WTC11 (cell line): ENCODE measurements around the gene MLC1.

Experiments used
- EMX1 ChIP-seq: fragments of 250-450 bp; sonication (Bioruptor Pico); IDR thresholded peaks from 2 replicates; pipeline ENCODE4 v1.8.0; 2021; ENCODE audit warnings: mild to moderate bottlenecking
- ESRRA ChIP-seq: sonication (generic); formaldehyde crosslinking; IDR thresholded peaks from 2 replicates; pipeline ENCODE4 v1.8.1; 2022; ENCODE audit warnings: mild to moderate bottlenecking, missing genetic modification reagents, borderline replicate concordance
- IRF2 ChIP-seq: sonication (generic); formaldehyde crosslinking; IDR thresholded peaks from 2 replicates; pipeline ENCODE4 v1.8.0; 2022; ENCODE audit warnings: low read depth, missing genetic modification reagents, borderline replicate concordance
- TF ChIP-seq, protein P1 (sequence below): fragments of 200-600 bp; IDR thresholded peaks from 2 replicates; pipeline ENCODE4 v1.8.0; 2022; ENCODE audit warnings: antibody characterized with exemption
- TF ChIP-seq, protein P2 (sequence below): sonication (generic); formaldehyde crosslinking; IDR thresholded peaks from 2 replicates; pipeline ENCODE4 v1.8.1; 2023; ENCODE audit warnings: mild to moderate bottlenecking, missing genetic modification reagents, moderate library complexity
- TF ChIP-seq, protein P3 (sequence below): sonication (generic); formaldehyde crosslinking; IDR thresholded peaks from 2 replicates; pipeline ENCODE4 v1.8.0; 2022; ENCODE audit warnings: mild to moderate bottlenecking, missing genetic modification reagents
- TF ChIP-seq, protein P4 (sequence below): fragments of 250-450 bp; sonication (Bioruptor Pico); IDR thresholded peaks from 2 replicates; pipeline ENCODE4 v1.9.0; 2021; ENCODE audit warnings: mild to moderate bottlenecking, borderline replicate concordance

DNA sequence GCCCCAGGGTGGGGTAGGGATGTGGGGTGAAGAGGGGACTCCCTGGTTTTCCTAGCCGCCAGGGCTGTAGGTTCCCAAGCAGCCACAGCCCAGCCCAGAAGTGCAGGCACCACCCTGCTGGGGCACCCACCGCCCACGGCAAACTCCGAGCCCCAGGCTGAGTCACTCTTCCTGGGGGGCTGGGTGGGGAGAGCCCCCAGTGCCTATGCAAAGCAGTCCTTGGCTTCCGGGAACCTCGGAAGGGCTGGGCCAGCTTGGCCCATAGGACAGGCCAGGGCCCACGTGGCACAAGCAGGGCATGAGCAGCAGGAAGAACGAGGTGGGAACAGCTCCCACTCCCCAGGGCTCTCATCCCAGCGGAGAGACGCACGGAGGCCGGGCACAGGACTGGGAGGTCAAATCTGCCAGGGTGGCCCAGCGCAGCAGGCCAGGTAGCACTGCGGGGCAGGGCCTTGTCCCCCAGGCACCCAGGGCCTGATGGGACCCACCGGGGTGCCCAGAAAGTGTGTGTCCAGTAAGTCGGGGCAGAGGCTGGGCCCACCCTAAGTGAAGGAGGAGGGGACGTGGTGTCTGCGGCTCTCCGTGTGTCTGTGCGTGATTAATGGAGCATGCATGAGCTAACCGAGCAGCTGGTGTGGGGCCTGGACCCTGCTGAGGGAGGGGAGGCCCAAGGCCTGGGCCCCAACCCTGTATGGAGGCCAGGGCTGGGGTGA, 68.1 kb downstream of the MLC1 start:
- TF ChIP-seq, protein P1, sequence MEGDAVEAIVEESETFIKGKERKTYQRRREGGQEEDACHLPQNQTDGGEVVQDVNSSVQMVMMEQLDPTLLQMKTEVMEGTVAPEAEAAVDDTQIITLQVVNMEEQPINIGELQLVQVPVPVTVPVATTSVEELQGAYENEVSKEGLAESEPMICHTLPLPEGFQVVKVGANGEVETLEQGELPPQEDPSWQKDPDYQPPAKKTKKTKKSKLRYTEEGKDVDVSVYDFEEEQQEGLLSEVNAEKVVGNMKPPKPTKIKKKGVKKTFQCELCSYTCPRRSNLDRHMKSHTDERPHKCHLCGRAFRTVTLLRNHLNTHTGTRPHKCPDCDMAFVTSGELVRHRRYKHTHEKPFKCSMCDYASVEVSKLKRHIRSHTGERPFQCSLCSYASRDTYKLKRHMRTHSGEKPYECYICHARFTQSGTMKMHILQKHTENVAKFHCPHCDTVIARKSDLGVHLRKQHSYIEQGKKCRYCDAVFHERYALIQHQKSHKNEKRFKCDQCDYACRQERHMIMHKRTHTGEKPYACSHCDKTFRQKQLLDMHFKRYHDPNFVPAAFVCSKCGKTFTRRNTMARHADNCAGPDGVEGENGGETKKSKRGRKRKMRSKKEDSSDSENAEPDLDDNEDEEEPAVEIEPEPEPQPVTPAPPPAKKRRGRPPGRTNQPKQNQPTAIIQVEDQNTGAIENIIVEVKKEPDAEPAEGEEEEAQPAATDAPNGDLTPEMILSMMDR = no peak
- TF ChIP-seq, protein P2, sequence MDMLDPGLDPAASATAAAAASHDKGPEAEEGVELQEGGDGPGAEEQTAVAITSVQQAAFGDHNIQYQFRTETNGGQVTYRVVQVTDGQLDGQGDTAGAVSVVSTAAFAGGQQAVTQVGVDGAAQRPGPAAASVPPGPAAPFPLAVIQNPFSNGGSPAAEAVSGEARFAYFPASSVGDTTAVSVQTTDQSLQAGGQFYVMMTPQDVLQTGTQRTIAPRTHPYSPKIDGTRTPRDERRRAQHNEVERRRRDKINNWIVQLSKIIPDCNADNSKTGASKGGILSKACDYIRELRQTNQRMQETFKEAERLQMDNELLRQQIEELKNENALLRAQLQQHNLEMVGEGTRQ (CRISPR knock-in tag) = no peak
- TF ChIP-seq, protein P3, sequence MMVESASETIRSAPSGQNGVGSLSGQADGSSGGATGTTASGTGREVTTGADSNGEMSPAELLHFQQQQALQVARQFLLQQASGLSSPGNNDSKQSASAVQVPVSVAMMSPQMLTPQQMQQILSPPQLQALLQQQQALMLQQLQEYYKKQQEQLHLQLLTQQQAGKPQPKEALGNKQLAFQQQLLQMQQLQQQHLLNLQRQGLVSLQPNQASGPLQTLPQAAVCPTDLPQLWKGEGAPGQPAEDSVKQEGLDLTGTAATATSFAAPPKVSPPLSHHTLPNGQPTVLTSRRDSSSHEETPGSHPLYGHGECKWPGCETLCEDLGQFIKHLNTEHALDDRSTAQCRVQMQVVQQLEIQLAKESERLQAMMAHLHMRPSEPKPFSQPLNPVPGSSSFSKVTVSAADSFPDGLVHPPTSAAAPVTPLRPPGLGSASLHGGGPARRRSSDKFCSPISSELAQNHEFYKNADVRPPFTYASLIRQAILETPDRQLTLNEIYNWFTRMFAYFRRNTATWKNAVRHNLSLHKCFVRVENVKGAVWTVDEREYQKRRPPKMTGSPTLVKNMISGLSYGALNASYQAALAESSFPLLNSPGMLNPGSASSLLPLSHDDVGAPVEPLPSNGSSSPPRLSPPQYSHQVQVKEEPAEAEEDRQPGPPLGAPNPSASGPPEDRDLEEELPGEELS (CRISPR knock-in tag) = no peak
- TF ChIP-seq, protein P4, sequence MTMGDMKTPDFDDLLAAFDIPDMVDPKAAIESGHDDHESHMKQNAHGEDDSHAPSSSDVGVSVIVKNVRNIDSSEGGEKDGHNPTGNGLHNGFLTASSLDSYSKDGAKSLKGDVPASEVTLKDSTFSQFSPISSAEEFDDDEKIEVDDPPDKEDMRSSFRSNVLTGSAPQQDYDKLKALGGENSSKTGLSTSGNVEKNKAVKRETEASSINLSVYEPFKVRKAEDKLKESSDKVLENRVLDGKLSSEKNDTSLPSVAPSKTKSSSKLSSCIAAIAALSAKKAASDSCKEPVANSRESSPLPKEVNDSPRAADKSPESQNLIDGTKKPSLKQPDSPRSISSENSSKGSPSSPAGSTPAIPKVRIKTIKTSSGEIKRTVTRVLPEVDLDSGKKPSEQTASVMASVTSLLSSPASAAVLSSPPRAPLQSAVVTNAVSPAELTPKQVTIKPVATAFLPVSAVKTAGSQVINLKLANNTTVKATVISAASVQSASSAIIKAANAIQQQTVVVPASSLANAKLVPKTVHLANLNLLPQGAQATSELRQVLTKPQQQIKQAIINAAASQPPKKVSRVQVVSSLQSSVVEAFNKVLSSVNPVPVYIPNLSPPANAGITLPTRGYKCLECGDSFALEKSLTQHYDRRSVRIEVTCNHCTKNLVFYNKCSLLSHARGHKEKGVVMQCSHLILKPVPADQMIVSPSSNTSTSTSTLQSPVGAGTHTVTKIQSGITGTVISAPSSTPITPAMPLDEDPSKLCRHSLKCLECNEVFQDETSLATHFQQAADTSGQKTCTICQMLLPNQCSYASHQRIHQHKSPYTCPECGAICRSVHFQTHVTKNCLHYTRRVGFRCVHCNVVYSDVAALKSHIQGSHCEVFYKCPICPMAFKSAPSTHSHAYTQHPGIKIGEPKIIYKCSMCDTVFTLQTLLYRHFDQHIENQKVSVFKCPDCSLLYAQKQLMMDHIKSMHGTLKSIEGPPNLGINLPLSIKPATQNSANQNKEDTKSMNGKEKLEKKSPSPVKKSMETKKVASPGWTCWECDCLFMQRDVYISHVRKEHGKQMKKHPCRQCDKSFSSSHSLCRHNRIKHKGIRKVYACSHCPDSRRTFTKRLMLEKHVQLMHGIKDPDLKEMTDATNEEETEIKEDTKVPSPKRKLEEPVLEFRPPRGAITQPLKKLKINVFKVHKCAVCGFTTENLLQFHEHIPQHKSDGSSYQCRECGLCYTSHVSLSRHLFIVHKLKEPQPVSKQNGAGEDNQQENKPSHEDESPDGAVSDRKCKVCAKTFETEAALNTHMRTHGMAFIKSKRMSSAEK = no peak
- TF ChIP-seq IRF2 (no peak), ESRRA (CRISPR knock-in tag) (no peak), EMX1 (CRISPR knock-in tag) (no peak)
